GM12872 (cell line): Measurements from ENCODE around the gene CRYBG2.

ENCODE experiments used
- TF ChIP-seq, protein P1 (sequence below): IDR thresholded peaks from 3 replicates; pipeline ENCODE4 v1.5.1; 2011; ENCODE audit warnings: low read depth, mild to moderate bottlenecking, low read length, moderate library complexity; ENCODE audit not compliant: insufficient read depth

Gene CRYBG2

DNA sequence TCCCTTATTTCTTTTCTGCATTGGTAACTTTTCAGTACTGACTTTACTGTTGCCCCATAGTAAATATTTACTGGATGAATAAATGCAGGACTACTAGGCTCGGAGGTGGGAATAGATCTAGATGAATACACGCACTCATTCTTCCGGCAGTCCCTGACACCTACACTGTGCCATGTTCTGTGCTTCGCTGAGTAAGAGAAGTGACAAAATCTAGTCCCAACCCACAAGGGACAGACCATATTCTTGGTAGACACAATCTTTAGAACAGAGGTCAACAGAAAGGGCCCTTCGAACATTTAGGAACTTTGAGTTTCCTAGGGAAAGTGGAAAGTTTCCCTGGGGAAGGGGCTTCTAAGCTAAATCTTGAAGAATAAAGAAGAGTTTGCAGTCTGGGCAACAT, 39.4 kb downstream of the CRYBG2 start:
- TF ChIP-seq, protein P1, sequence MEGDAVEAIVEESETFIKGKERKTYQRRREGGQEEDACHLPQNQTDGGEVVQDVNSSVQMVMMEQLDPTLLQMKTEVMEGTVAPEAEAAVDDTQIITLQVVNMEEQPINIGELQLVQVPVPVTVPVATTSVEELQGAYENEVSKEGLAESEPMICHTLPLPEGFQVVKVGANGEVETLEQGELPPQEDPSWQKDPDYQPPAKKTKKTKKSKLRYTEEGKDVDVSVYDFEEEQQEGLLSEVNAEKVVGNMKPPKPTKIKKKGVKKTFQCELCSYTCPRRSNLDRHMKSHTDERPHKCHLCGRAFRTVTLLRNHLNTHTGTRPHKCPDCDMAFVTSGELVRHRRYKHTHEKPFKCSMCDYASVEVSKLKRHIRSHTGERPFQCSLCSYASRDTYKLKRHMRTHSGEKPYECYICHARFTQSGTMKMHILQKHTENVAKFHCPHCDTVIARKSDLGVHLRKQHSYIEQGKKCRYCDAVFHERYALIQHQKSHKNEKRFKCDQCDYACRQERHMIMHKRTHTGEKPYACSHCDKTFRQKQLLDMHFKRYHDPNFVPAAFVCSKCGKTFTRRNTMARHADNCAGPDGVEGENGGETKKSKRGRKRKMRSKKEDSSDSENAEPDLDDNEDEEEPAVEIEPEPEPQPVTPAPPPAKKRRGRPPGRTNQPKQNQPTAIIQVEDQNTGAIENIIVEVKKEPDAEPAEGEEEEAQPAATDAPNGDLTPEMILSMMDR = no peak

DNA sequence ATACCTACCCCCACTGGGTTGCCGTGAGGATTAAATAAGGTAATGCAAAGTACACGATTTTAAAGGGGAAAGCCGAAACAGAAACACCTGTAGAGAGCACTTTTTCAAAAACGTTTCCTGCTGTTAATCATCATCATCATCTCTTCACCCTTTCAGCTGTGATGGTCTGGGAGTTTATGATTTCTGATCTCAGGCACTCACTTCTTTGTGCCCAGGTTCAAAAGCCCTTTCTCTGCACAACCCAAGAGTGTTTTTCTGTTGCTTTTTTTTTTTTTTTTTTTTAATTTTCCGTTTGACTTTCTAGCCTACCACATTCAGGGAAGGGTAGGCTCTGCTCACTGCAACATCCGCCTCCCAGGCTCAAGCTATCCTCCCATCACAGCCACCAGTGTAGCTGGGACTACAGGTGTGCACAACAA, 46.6 kb downstream of the CRYBG2 start:
- TF ChIP-seq, protein P1 = no peak

- TF ChIP-seq, protein P1 = no peak
Measured at GRCh38 chr1:26306290-26307229, 47.4 kb downstream of the CRYBG2 start, which contains the start of gene UBXN11. Gene UBXN11 (minus strand): TSS chr1:26306636. CDS start chr1:26302883, 3,753 bp downstream.

DNA sequence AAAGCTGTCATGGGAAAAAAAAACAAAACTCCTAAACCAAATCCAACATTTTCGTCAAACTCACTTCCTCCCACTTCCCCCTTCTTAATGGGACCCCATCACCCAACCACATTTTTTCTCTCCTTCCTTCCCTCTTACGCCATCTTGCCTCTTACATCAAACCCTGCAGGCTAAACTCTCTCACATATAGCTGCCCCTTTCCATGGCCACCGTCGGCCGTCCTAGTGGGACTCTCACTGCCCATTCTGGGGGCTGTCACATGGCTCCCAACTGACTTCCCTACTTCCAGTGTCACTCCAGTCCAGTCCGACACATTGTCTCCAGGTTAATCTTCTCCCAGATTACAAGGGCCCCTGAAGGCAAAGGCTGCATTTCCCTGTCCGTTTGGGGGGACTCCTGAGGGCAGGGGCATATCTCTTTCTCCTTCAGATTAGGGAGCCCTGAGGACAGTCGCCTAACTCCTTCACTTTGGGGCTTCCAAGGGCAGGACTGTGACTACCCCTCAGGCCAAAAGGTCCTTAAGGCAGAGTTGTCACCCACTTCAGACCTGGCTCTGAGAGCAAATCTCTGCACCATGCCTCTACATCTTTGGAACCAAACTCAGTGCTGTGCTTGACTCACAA, 48.2 kb downstream of the CRYBG2 start:
- TF ChIP-seq, protein P1 = no peak

GRCh38 chr1:26302733-26303405, 51.1 kb downstream of the CRYBG2 start:
- TF ChIP-seq, protein P1 = no peak

- TF ChIP-seq, protein P1 = no peak
Measured at GRCh38 chr1:26300578-26301275, 53.2 kb downstream of the CRYBG2 start.
